GM19099 (cell line): Measurements from ENCODE around the gene PTPRK.

Experiments
- POLR2A ChIP-seq: IDR thresholded peaks from 3 replicates; pipeline ENCODE4 v1.6.1; 2011; ENCODE audit warnings: low read depth; ENCODE audit not compliant: insufficient read length; ENCODE audit errors: extremely low read depth

The PTPRK gene

DNA sequence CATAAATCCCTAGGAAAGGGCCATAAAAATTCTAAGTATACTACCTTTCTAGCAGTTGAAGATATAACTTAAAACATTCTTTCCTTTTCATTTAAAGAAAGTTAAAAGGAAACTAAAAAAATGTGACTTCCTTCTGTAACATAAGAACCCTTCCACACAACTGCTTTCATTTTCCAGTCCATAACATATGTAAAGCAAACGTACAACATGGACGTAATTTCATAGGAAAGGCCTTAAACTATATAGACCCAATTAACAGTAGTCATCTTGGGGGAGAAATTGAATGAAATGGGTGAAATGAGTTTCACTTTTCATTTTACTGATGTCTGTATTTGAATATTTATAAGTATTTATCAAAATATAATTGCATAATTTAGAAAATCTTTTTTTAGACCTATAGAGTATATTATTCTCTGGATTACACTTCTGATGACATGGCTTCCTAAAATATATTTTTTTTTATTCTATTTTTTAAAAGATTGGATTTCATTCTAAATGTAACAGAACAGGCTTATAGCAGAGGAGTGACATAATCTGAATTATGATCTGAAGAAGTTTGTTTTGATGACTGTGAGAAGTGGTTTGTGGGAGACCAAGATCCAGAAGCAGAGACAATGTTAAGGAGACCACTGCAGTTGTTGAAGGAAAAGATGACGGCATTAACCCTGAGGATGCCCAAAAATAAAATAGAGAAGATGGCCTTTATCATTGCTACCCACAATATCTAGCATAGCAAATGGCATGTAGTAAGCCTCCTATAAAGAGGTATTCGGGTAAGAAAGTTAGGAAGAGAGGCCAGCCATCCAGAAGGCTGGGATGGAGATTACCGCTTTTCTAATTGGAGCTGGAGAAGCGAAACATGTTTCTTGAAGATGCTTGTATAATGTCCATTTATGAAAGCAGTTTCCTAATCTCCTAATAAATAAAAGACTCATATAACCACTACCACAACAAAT lies 260.4 kb downstream of the PTPRK start:
- TF ChIP-seq POLR2A: no peak

DNA sequence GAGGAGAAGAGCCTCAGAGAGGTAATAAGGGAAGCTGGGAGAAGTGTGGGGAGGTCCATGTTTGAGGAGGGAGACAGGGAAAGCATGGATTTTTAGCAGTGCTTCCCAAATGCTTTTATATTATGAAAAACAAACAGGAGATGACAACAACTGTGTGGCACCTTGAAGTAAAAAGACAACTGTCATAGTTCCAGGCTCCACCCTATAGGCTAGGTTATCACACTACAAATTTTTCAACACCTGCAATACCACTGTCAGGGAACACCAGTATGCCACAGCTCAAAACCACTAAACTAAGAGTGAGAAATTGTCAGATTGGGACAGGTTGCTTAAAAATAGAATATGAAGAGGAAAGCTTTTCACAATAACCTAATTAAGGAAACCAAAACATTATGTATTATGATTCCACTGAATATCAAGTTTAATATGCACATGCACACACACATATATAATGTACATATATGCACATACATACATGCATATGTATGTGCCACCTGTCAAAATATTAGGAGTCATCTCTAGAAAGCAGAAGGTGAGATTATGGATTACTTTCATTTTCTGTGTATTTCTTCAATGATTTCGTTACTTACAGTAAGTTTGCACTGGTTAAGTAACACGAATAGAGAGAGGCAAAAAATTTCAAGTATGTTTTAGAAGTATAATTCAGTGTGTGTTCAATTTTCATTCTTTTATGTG lies 261.2 kb downstream of the PTPRK start:
- peak; percentile 23 for TF ChIP-seq POLR2A

DNA sequence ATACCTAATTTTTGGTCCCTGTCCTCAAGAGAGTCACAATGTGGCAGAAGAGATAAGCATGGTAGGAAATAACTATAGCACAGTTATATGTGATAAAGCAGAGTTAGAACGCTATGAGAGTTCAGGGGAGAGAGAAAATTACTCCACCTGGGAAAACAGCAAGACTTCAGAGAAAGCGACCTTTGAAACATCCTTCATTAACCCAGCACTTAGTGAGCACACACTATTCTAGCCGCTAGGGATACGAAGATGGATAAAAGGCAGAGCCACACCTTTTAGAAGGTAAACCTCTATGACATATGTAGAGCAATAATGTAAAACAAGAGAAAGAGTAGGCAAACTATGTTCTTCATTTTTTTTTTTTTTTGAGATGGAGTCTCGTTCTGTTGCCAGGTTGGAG lies 264.3 kb downstream of the PTPRK start:
- TF ChIP-seq POLR2A: no peak

DNA sequence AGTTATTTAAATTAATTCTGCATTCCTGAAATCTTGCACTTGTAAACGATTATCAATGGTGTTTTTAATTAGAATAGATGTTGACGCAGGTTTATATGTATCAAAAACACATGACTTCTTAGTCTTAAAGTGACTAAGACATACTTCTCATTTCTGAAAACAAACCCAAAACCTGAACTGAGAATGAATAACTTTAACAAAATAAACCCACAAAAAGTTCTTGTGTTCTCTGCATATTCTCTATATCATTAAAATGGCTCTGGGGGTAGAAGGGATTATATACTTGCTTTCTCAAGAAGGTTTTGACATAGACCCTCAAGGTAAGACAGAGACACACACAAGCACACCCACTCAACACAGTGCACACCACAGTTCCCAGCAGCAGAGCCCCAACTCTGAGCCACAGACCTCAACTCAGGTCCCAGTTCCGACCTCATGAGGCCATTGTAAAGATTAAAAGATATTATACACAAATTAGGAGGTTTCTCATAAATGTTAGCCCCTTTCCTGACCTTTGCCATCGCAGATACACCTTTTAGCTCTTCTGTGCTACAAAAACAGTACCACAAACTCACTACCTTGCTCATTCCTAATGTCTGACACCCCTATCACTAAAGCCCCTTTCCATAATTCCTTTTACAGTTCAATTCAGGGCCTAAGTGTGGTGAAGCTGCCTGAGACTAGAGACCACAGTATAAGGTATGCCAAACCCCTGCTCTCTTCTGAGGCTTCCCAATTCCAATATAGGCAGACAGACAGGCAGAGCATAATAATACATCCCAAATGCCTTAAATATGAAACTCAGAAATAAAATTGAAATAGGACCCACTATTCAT lies 267.8 kb downstream of the PTPRK start:
- TF ChIP-seq POLR2A: no peak

DNA sequence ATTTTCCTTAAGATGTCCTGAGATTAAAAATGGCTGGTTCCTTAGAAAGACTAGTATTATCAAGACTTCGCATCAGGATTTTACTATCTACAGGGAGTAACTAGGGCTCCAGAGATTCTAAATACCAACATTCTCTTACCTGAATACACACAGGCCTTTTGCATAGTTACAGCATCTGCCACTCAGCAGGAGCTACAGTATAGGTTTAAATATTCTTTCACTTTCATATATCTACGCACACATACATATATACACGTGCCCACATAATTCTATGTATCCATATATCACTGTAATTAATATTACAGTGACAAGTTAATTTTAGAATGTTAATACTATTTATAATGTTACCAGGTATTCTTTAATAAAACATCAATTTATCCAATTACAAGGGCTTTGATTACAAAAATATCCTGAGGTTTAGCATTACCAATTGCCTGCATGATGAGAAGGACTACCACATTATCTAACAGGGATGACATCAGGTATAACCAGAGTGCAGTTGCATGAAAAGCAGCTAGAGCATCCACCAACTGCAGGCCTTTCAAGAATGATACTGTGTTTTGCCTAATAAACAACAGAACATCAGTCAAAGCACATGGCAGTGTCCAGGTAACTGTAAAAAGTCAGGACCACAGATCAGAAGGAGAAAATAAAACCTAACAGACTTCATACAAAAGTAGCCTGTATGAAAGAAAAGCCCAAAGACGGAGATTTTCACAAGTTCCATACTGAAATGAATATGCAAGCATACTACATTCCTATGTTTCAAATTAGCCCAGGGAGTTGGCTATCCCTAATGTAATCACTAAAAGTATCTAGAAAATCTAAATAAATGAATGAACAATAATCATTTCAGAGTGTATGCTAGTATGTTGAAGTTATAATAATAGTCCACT lies 268.7 kb downstream of the PTPRK start:
- TF ChIP-seq POLR2A: no peak

DNA sequence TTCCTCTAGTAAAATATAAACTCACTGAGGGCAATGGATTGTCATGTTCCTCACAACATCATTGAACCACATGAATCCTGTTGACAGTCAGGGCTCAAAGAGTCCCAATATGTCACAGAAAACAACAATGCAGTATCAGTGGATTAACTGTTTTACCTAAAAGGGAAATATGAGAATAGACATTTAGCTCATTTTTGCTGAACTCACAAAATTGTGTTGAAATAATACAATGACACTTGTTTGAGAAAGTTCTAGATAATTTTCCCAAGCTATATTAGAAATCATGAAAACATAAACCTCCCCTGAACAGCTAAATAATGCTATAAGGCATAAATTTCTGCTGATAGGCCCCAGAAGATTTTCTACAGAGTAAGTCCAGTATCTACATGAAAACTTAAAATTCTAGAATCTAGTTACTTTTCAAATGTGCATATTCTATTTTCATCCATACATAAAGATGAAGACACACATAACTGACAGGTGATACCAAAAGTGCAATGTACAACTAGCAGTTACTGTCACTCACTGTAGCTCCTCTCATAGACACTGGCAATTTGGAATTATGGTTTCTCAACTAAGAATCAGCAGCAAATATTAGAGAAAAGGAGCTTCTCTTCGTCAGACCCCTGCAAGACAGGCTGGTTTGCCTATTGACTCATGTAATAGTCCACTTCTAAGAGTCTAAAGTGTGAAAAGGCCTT lies 269.9 kb downstream of the PTPRK start:
- no peak for TF ChIP-seq POLR2A

DNA sequence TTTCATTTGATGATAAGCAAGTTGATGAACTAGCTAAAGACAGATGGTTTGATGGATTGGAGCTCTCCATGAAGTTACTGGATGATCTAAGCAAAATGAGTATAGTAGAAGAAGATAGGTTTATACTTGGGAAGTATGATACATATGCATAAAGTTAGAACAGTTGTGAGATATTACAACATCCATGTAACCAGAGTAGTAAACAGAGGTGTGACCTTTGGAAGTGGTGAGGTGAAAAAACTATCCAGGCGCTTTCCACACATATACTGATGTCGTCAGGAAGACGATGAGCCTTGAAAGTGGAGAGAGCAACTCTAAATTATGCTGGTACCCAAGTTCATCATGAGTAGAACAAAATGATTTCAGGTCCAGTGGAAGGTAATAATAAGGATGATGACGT lies 271.0 kb downstream of the PTPRK start:
- TF ChIP-seq POLR2A: no peak

DNA sequence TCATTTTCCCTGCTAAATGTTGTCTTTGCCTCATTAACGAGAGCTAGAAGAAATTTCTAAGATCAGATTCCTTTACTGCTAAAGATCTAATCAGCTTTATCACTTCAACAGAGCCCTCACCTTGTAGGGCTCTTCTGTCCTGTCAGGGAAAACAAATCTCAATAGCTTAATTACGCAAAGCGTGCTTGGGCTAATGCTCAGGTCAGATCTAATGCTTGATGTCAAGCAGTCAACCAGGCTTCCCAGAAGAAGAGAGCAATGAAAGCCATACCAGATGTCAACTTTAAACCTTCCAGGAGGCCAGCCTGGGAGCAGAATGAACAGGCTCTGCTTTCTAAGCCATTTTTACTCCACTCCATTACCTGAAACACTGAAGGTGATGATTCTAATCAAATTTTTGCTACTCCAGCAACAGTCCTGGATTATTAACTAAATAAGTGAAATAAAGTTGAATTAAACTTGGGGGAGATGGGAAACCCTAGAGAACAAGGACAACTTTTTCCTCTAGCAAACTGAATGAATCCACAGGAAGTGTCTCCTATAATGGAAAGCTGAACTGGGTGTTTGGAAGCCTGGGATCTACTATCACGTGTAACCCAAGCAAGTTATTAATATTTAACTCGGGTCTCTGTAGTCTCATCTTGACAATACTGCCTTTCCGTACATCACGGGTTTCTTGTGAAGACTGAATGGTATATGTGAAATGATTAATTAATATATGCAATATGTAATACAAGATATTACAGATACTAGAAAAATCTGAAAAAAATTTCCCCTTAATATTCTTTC lies 273.7 kb downstream of the PTPRK start:
- TF ChIP-seq POLR2A: no peak

DNA sequence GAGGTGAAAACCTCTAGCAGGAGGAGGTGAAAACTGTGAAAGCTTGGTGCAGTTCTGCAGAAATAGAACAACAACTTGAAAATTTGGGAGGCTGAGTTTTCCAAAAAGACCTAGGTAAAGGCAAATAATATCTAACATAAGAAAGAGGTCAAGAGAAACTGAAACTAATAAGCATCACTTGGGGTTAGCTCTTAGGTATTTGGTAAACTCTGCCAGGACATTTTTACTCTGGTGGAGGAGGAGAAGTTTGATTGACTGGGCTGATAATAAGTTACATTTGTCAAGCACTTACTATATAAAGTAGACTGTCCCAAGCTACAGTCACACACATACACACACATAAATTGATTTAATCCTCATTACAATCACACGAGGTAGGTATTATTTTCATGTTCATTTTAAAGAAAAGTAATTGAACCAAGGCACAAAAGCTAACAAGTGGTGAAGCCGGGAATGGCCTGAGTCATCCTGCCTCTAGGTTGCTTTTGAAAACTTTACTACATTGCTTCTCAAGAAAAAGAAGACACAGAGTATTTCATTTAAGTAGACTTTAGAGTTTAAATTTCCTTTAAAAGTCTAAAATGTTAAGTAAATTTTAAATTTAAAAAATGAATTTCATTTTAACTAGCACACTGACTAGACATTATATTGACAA lies 275.5 kb downstream of the PTPRK start:
- no peak for TF ChIP-seq POLR2A

DNA sequence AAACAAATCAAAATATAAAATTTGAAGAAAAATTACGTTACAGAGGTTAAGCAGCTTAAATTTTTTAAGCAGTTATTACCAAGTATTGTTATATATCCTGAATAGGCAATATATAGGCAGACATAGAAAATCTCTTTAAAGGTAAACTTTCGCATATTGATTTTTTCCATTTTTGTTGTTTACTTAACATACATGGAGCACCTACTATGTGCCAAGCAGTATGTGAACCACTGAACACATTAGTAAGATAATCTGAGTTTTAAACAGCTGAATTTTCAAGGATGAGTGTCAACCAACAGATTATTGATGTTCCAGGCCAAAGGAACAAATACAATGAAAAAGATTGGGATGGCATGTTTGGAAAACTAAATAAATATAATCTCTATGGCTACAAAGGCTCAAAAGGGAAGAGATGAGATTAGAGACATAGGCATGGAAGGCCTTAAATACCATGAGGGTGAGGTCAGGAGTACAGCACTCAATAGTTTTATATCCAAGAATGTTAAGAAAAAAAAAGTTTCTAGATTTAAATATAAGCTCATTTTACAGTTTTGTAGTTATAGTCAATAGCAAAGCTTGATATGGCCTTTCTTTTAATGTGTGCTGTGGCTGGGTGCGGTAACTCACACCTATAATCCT lies 277.5 kb downstream of the PTPRK start:
- no peak for TF ChIP-seq POLR2A

DNA sequence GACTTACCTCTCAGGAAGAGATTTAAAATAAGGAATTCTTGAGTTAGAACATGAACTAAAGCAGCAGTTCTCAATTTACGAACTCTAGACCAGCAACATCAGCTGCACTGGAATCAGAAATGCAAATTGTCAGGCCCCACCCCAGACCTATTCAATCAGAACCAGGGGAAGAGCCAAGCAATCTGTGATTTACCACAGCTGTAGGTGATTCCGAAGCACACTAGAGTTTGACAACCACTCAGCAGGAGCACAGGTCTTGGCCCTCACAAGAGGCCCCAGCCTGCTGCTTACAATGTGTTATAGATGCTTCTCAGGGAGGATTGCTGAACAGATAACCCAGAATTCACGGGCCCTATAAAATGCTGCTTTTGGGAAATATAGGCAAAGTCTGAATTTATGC lies 279.2 kb downstream of the PTPRK start:
- no peak for TF ChIP-seq POLR2A

DNA sequence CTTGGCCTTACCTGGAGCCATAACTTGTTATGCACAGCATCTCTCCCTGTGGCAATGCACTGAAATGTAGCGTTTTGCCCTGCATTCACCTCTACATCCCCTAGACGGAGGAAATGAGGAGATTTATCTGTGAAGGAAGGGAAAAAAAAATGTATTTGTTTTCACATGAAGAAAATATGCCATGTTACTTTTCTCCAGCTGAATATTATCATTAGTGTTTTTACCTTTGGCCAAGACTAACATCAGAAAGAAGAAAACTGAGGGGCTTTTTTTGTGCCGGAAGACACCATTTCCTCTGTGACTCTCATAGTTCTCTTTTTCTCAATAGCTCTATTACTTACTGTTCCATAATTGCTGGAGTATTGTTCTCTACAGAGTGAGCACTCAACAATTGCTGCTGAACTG lies 280.4 kb downstream of the PTPRK start:
- no peak for TF ChIP-seq POLR2A
